Retina (tissue), 1 donor: Measurements from ENCODE around the gene PPP4R2.
"Not testable (repeated sequence)": the region's sequence is repeated elsewhere in the genome, so short reads cannot be mapped to it uniquely, and the experiment has no call there.

Experiments used
- DNase-seq: peaks from one replicate; pipeline ENCODE4 v3.0.0-alpha.2; 2016

Gene PPP4R2

GRCh38 chr3:73026760-73027113 lies 30.1 kb downstream of the PPP4R2 start:
- DNase-seq = no peak

- no peak for DNase-seq
Measured at GRCh38 chr3:73028803-73029202, 32.2 kb downstream of the PPP4R2 start.

- no peak for DNase-seq
Measured at GRCh38 chr3:73029321-73029796, 32.7 kb downstream of the PPP4R2 start.

- no peak for DNase-seq
Measured at GRCh38 chr3:73030073-73030597, 33.5 kb downstream of the PPP4R2 start.

GRCh38 chr3:73031573-73032103 lies 35.0 kb downstream of the PPP4R2 start:
- no peak for DNase-seq

- DNase-seq = peak; percentile 6
Measured at GRCh38 chr3:73036694-73037591, 40.3 kb downstream of the PPP4R2 start.

GRCh38 chr3:73041537-73041936 lies 44.9 kb downstream of the PPP4R2 start:
- no peak for DNase-seq

GRCh38 chr3:73043414-73043813 lies 46.8 kb downstream of the PPP4R2 start:
- no peak for DNase-seq

GRCh38 chr3:73045391-73045790 lies 48.8 kb downstream of the PPP4R2 start:
- DNase-seq = no peak

GRCh38 chr3:73046195-73046594 lies 49.6 kb downstream of the PPP4R2 start:
- DNase-seq = no peak

- no peak for DNase-seq
Measured at GRCh38 chr3:73049319-73049718, 52.7 kb downstream of the PPP4R2 start.

- no peak for DNase-seq
Measured at GRCh38 chr3:73052857-73053256, 56.2 kb downstream of the PPP4R2 start.

- DNase-seq = no peak
Measured at GRCh38 chr3:73055583-73055982, 59.0 kb downstream of the PPP4R2 start.

- no peak for DNase-seq
Measured at GRCh38 chr3:73056014-73056844, 59.6 kb downstream of the PPP4R2 start.

GRCh38 chr3:73056845-73057150 lies 60.2 kb downstream of the PPP4R2 start:
- DNase-seq = no peak

GRCh38 chr3:73060302-73060723 lies 63.7 kb downstream of the PPP4R2 start:
- no peak for DNase-seq

- no peak for DNase-seq
Measured at GRCh38 chr3:73061416-73061815, 64.8 kb downstream of the PPP4R2 start, which contains the start of gene EBLN2. Gene EBLN2, plus strand, starts transcription at chr3:73061659. Its CDS starts 423 bp downstream, at chr3:73062082.

- not testable (repeated sequence) for DNase-seq
Measured at GRCh38 chr3:73066243-73066642, 69.6 kb downstream of the PPP4R2 start.

- no peak for DNase-seq
Measured at GRCh38 chr3:73068419-73068818, 71.8 kb downstream of the PPP4R2 start.

GRCh38 chr3:73069187-73069586 lies 72.6 kb downstream of the PPP4R2 start:
- no peak for DNase-seq

GRCh38 chr3:73069775-73070444 lies 73.3 kb downstream of the PPP4R2 start:
- DNase-seq = no peak

- DNase-seq = no peak
Measured at GRCh38 chr3:73070675-73071575, 74.3 kb downstream of the PPP4R2 start.
